SK-N-SH (cell line): ENCODE data around the gene PPM1L.

Experiments used
- EP300 ChIP-seq, 2 experiments: IDR thresholded peaks; 2 replicates each; pipeline versions ENCODE4 v1.4.0 to v1.6.1; 2012; ENCODE audit warnings: borderline replicate concordance in 1 of 2, low read depth in 1 of 2, low read length in 1 of 2
- GATA2 ChIP-seq: sonication (generic); formaldehyde crosslinking; IDR thresholded peaks from 2 replicates; pipeline ENCODE4 v1.5.0; 2020; ENCODE audit warnings: mild to moderate bottlenecking, missing genetic modification reagents
- SMC3 ChIP-seq: IDR thresholded peaks from 2 replicates; pipeline ENCODE4 v1.6.1; 2012; ENCODE audit warnings: low read depth, low read length, improper control_type of control experiment
- TF ChIP-seq, protein P1 (sequence below): fragments of 200-600 bp; sonication (generic); IDR thresholded peaks from 2 replicates; pipeline ENCODE4 v1.6.1; 2017; ENCODE audit warnings: antibody characterized with exemption, mild to moderate bottlenecking, moderate library complexity
- TF ChIP-seq, protein P2 (sequence below): IDR thresholded peaks from 2 replicates; pipeline ENCODE4 v1.4.0; 2012; ENCODE audit warnings: low read depth

DNA sequence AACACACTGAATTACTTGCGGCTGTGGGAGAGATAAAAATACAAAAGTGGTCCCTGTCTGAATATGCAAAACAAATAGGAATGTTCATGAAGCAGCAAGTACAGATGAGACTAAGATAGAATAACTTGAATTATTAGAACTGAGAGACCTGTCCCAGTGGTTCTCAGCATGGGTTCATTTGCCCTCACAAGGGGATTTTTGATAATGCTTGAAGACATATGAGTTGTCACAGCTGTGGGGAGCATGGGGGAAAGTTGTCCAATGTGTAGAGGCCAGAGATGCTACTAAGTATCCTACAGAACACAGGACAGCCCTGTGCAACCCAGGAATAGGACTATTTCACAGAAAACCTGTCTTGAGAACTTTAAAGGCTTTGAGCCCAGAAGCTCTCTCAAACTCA is 22.4 kb downstream of the PPM1L start:
- TF ChIP-seq EP300 (IDR thresholded peaks at IDR 0.05; ENCODE audit: borderline replicate concordance in 1 of 2, low read depth in 1 of 2, low read length in 1 of 2): no peak
- TF ChIP-seq, protein P1, sequence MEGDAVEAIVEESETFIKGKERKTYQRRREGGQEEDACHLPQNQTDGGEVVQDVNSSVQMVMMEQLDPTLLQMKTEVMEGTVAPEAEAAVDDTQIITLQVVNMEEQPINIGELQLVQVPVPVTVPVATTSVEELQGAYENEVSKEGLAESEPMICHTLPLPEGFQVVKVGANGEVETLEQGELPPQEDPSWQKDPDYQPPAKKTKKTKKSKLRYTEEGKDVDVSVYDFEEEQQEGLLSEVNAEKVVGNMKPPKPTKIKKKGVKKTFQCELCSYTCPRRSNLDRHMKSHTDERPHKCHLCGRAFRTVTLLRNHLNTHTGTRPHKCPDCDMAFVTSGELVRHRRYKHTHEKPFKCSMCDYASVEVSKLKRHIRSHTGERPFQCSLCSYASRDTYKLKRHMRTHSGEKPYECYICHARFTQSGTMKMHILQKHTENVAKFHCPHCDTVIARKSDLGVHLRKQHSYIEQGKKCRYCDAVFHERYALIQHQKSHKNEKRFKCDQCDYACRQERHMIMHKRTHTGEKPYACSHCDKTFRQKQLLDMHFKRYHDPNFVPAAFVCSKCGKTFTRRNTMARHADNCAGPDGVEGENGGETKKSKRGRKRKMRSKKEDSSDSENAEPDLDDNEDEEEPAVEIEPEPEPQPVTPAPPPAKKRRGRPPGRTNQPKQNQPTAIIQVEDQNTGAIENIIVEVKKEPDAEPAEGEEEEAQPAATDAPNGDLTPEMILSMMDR: no peak
- TF ChIP-seq SMC3: no peak
- TF ChIP-seq, protein P2, sequence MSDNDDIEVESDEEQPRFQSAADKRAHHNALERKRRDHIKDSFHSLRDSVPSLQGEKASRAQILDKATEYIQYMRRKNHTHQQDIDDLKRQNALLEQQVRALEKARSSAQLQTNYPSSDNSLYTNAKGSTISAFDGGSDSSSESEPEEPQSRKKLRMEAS: no peak
- no peak for TF ChIP-seq GATA2 (CRISPR knock-in tag)
